SK-N-SH treated with all-trans-retinoic acid at 6 μM for 48 hours (cell line): ENCODE measurements around the gene RBM47.

Source experiments
- ATAC-seq: fragments of 200-7000 bp; cut with Tn5 transposase; 3 replicates; pipeline ENCODE4 v1.9.1; 2020; ENCODE audit warnings: mild to moderate bottlenecking, moderate library complexity
- ARNTL ChIP-seq: fragments of 450-650 bp; formaldehyde crosslinking; IDR thresholded peaks from 2 replicates; pipeline ENCODE4 v1.5.0; 2020; ENCODE audit warnings: low read depth, mild to moderate bottlenecking, moderate library complexity, borderline replicate concordance
- CSDC2 ChIP-seq: fragments of 250-450 bp; sonication (Bioruptor Pico); IDR thresholded peaks from 2 replicates; pipeline ENCODE4 v1.5.0; 2020; ENCODE audit warnings: mild to moderate bottlenecking, moderate library complexity
- ESRRG ChIP-seq: fragments of 250-450 bp; sonication (Bioruptor Pico); IDR thresholded peaks from 2 replicates; pipeline ENCODE4 v1.6.1; 2021; ENCODE audit warnings: mild to moderate bottlenecking
- GLIS3 ChIP-seq: fragments of 250-450 bp; sonication (Bioruptor Pico); IDR thresholded peaks from 2 replicates; pipeline ENCODE4 v1.5.0; 2020; ENCODE audit warnings: mild to moderate bottlenecking, moderate library complexity
- OSR1 ChIP-seq: fragments of 250-450 bp; sonication (Bioruptor Pico); IDR thresholded peaks from 2 replicates; pipeline ENCODE4 v1.8.0; 2022; ENCODE audit warnings: moderate library complexity, mild to moderate bottlenecking, inconsistent platforms
- PATZ1 ChIP-seq: fragments of 250-450 bp; sonication (Bioruptor Pico); IDR thresholded peaks from 2 replicates; pipeline ENCODE4 v1.8.0; 2020; ENCODE audit warnings: mild to moderate bottlenecking, moderate library complexity, borderline replicate concordance
- PPARA ChIP-seq: fragments of 250-450 bp; sonication (Bioruptor Pico); IDR thresholded peaks from 2 replicates; pipeline ENCODE4 v1.5.0; 2020; ENCODE audit warnings: mild to moderate bottlenecking, borderline replicate concordance
- RARB ChIP-seq: fragments of 250-450 bp; sonication (Bioruptor Pico); IDR thresholded peaks from 2 replicates; pipeline ENCODE4 v1.8.0; 2021; ENCODE audit warnings: mild to moderate bottlenecking, moderate library complexity
- SNAI2 ChIP-seq: fragments of 250-450 bp; sonication (Bioruptor Pico); IDR thresholded peaks from 2 replicates; pipeline ENCODE4 v1.5.0; 2020; ENCODE audit warnings: mild to moderate bottlenecking, moderate library complexity
- TCF4 ChIP-seq: fragments of 250-450 bp; sonication (Bioruptor Pico); IDR thresholded peaks from 2 replicates; pipeline ENCODE4 v1.8.0; 2021; ENCODE audit warnings: mild to moderate bottlenecking, moderate library complexity, borderline replicate concordance
- TSHZ2 ChIP-seq: fragments of 250-450 bp; sonication (Bioruptor Pico); IDR thresholded peaks from 2 replicates; pipeline ENCODE4 v1.5.0; 2020; ENCODE audit warnings: mild to moderate bottlenecking, moderate library complexity
- ZC3H10 ChIP-seq: fragments of 250-450 bp; sonication (Bioruptor Pico); IDR thresholded peaks from 2 replicates; pipeline ENCODE4 v1.5.1; 2021; ENCODE audit warnings: mild to moderate bottlenecking, moderate library complexity
- ZFP3 ChIP-seq: fragments of 250-450 bp; sonication (Bioruptor Pico); IDR thresholded peaks from 2 replicates; pipeline ENCODE4 v1.5.0; 2020; ENCODE audit warnings: mild to moderate bottlenecking, moderate library complexity
- ZNF565 ChIP-seq: fragments of 450-650 bp; formaldehyde crosslinking; conservative IDR thresholded peaks from 2 replicates; pipeline ENCODE4 v1.5.0; 2020; ENCODE audit warnings: low read depth, mild to moderate bottlenecking, moderate library complexity
- ZNF70 ChIP-seq: fragments of 450-650 bp; formaldehyde crosslinking; IDR thresholded peaks from 2 replicates; pipeline ENCODE4 v1.5.0; 2020; ENCODE audit warnings: mild to moderate bottlenecking, moderate library complexity
- TF ChIP-seq, protein P1 (sequence below): fragments of 250-450 bp; sonication (Bioruptor Pico); IDR thresholded peaks from 2 replicates; pipeline ENCODE4 v1.8.0; 2021; ENCODE audit warnings: low read depth, mild to moderate bottlenecking, moderate library complexity, borderline replicate concordance
- TF ChIP-seq, protein P2 (sequence below): fragments of 250-450 bp; sonication (Bioruptor Pico); IDR thresholded peaks from 2 replicates; pipeline ENCODE4 v1.5.1; 2021; ENCODE audit warnings: mild to moderate bottlenecking, moderate library complexity
- TF ChIP-seq, protein P3 (sequence below): fragments of 250-450 bp; sonication (Bioruptor Pico); IDR thresholded peaks from 2 replicates; pipeline ENCODE4 v1.5.1; 2020; ENCODE audit warnings: low read depth, mild to moderate bottlenecking, moderate library complexity

Gene RBM47

GRCh38 chr4:40573593-40574311 lies 55.9 kb downstream of the RBM47 start:
- TF ChIP-seq SNAI2 (CRISPR knock-in tag) = no peak
- no peak for TF ChIP-seq RARB (CRISPR knock-in tag)
- no peak for TF ChIP-seq ZFP3 (CRISPR knock-in tag)
- TF ChIP-seq, protein P1, sequence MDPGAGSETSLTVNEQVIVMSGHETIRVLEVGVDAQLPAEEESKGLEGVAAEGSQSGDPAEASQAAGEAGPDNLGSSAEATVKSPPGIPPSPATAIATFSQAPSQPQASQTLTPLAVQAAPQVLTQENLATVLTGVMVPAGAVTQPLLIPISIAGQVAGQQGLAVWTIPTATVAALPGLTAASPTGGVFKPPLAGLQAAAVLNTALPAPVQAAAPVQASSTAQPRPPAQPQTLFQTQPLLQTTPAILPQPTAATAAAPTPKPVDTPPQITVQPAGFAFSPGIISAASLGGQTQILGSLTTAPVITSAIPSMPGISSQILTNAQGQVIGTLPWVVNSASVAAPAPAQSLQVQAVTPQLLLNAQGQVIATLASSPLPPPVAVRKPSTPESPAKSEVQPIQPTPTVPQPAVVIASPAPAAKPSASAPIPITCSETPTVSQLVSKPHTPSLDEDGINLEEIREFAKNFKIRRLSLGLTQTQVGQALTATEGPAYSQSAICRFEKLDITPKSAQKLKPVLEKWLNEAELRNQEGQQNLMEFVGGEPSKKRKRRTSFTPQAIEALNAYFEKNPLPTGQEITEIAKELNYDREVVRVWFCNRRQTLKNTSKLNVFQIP (CRISPR knock-in tag) = no peak
- TF ChIP-seq OSR1 (CRISPR knock-in tag) = no peak
- TF ChIP-seq, protein P2, sequence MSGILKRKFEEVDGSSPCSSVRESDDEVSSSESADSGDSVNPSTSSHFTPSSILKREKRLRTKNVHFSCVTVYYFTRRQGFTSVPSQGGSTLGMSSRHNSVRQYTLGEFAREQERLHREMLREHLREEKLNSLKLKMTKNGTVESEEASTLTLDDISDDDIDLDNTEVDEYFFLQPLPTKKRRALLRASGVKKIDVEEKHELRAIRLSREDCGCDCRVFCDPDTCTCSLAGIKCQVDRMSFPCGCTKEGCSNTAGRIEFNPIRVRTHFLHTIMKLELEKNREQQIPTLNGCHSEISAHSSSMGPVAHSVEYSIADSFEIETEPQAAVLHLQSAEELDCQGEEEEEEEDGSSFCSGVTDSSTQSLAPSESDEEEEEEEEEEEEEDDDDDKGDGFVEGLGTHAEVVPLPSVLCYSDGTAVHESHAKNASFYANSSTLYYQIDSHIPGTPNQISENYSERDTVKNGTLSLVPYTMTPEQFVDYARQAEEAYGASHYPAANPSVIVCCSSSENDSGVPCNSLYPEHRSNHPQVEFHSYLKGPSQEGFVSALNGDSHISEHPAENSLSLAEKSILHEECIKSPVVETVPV (CRISPR knock-in tag) = no peak
- ATAC-seq = no peak; the same call in 2 of the 3 replicates

DNA sequence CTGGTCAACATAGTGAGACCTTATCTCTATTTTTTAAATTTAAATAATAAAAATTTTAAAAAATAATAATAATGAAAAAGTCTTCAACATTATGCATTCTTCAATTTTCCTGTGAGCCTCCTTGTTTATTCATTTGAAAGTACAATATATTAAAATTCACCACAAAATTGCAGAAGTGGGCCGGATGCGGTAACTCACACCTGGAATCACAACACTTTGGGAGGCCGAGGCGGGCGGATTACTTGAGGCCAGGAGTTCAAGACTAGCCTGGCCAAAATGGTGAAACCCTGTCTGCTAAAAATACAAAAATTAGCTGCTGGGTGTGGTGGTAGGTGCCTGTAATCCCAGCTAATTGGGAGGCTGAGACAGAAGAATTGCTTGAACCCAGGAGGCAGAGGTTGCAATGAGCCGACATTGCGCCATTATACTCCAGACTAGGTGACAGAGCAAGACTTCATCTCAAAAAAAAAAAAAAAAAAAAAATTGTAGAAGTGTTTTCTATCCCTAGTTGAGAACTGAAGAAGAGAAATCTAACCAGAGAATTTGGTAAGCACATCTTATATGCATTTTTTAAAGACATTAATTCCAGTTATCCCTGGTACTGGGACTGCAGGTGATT lies 56.9 kb downstream of the RBM47 start:
- no peak for ATAC-seq
- TF ChIP-seq PATZ1 (CRISPR knock-in tag) (no peak), OSR1 (CRISPR knock-in tag) (no peak), RARB (CRISPR knock-in tag) (no peak), ARNTL (no peak), SNAI2 (CRISPR knock-in tag) (no peak), GLIS3 (CRISPR knock-in tag) (no peak), TCF4 (CRISPR knock-in tag) (no peak)

DNA sequence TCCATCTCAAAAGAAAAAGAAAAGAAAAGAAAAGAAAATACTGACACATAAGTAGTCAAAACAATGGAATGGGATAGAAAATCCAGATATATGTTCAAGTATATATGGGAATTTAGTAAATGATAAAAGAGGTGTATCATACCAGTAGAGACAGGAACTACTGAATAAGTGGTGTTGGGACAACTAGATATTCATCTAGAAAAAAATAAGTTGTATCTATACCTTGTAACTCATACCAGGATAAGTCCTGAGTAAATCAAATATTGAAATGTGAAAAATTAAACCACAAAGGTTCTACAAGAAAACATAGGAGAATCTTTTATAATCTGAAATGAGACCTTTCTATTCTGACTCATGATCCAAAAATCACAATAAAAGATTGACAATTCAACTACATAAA lies 58.5 kb downstream of the RBM47 start:
- TF ChIP-seq ARNTL = no peak
- TF ChIP-seq ESRRG (CRISPR knock-in tag) = no peak
- TF ChIP-seq ZC3H10 (CRISPR knock-in tag) = no peak
- TF ChIP-seq PPARA (CRISPR knock-in tag) = no peak
- no peak for TF ChIP-seq ZNF70 (CRISPR knock-in tag)
- no peak for TF ChIP-seq OSR1 (CRISPR knock-in tag)
- TF ChIP-seq ZNF565 (CRISPR knock-in tag) = no peak
- ATAC-seq = no peak

GRCh38 chr4:40570348-40571077 lies 59.2 kb downstream of the RBM47 start:
- TF ChIP-seq RARB (CRISPR knock-in tag) (no peak), TSHZ2 (CRISPR knock-in tag) (no peak), CSDC2 (CRISPR knock-in tag) (no peak), PATZ1 (CRISPR knock-in tag) (no peak)
- TF ChIP-seq, protein P3, sequence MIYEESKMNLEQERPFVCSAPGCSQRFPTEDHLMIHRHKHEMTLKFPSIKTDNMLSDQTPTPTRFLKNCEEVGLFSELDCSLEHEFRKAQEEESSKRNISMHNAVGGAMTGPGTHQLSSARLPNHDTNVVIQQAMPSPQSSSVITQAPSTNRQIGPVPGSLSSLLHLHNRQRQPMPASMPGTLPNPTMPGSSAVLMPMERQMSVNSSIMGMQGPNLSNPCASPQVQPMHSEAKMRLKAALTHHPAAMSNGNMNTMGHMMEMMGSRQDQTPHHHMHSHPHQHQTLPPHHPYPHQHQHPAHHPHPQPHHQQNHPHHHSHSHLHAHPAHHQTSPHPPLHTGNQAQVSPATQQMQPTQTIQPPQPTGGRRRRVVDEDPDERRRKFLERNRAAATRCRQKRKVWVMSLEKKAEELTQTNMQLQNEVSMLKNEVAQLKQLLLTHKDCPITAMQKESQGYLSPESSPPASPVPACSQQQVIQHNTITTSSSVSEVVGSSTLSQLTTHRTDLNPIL = no peak
- peak; percentile 62 for ATAC-seq
